ENCODE results near the gene TEAD1.

- TF ChIP-seq POLR2A (IDR thresholded peaks at IDR 0.05), result no peak
- TF ChIP-seq, protein P1, sequence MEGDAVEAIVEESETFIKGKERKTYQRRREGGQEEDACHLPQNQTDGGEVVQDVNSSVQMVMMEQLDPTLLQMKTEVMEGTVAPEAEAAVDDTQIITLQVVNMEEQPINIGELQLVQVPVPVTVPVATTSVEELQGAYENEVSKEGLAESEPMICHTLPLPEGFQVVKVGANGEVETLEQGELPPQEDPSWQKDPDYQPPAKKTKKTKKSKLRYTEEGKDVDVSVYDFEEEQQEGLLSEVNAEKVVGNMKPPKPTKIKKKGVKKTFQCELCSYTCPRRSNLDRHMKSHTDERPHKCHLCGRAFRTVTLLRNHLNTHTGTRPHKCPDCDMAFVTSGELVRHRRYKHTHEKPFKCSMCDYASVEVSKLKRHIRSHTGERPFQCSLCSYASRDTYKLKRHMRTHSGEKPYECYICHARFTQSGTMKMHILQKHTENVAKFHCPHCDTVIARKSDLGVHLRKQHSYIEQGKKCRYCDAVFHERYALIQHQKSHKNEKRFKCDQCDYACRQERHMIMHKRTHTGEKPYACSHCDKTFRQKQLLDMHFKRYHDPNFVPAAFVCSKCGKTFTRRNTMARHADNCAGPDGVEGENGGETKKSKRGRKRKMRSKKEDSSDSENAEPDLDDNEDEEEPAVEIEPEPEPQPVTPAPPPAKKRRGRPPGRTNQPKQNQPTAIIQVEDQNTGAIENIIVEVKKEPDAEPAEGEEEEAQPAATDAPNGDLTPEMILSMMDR (IDR thresholded peaks at IDR 0.05), result no peak
Observed at GRCh38 chr11:12681466-12681865, 7.2 kb downstream of the TEAD1 start.
